Upper lobe of left lung (tissue), 6 donors: Measurements from ENCODE around the gene DDX50. TPM values are rescaled to one million over a fixed set of nuclear protein-coding genes. Genes with fewer than 3 reads are reported as not detected.
"Not testable (repeated sequence)": the region's sequence is repeated elsewhere in the genome, so short reads cannot be mapped to it uniquely, and the experiment has no call there.

Experiments used
- ATAC-seq, 2 donors: fragments of 200-7000 bp; cut with Tn5 transposase; one replicate each; pipeline ENCODE4 v1.9.1; 2022; ENCODE audit warnings: mild to moderate bottlenecking in 2 of 2, moderate library complexity in 2 of 2; ENCODE audit not compliant: low FRiP score in 2 of 2
- DNase-seq, 2 donors: peaks; one replicate each; pipeline ENCODE4 v3.0.0-alpha.2; 2019 to 2020
- H3K27ac ChIP-seq, 4 donors: fragments of 200-600 bp; sonication (generic); one replicate each; pipeline ENCODE4 v1.5.1; 2016 to 2019
- H3K27me3 ChIP-seq, 4 donors: fragments of 200-600 bp; sonication (generic); one replicate each; pipeline ENCODE4 v1.5.1; 2017 to 2019
- H3K36me3 ChIP-seq, 4 donors: fragments of 200-600 bp; sonication (generic); one replicate each; pipeline ENCODE4 v1.5.1; 2016 to 2019
- H3K4me1 ChIP-seq, 4 donors: fragments of 200-600 bp; sonication (generic); one replicate each; pipeline ENCODE4 v1.5.1; 2018 to 2019
- H3K4me3 ChIP-seq, 4 donors: fragments of 200-600 bp; sonication (generic); one replicate each; pipeline ENCODE4 v1.5.1; 2017 to 2019; ENCODE audit warnings: mild to moderate bottlenecking in 2 of 4, moderate library complexity in 1 of 4
- H3K9me3 ChIP-seq, 4 donors: fragments of 200-600 bp; sonication (generic); one replicate each; pipeline ENCODE4 v1.5.1; 2018 to 2019
- EP300 ChIP-seq, 4 donors: sonication (generic); formaldehyde crosslinking; IDR thresholded peaks; one replicate each; pipeline ENCODE4 v1.5.1; 2017; ENCODE audit warnings: antibody characterized with exemption in 4 of 4, control low read depth in 2 of 4
- POLR2A ChIP-seq, 4 donors: fragments of 450-650 bp; IDR thresholded peaks; one replicate each; pipeline ENCODE4 v1.5.1; 2016 to 2017; ENCODE audit warnings: antibody characterized with exemption in 4 of 4, mild to moderate bottlenecking in 2 of 4
- POLR2AphosphoS5 ChIP-seq, 2 donors: sonication (generic); formaldehyde crosslinking; IDR thresholded peaks; one replicate each; pipeline ENCODE4 v1.5.1; 2017; ENCODE audit warnings: antibody characterized with exemption in 2 of 2
- WGBS, 2 donors: methylation state at CpG; one replicate each; pipeline ENCODE4 v1.1.5; 2017 to 2018; 5-methylcytosine and 5-hydroxymethylcytosine counted together
- total RNA-seq, 6 donors: library from RNA; depleted of rRNA in 4 of 6; stranded (reverse); fragments of >200 nt in 4 of 6; gene quantifications; one replicate each; pipeline versions ENCODE4 v1.1.0 to v1.2.1, GENCODE V29; 2016 to 2021
- TF ChIP-seq, protein P1 (sequence below), 6 experiments: fragments of 450-650 bp in 4 of 6; fragments of 200-600 bp in 2 of 6; sonication (generic) in 2 of 6; IDR thresholded peaks; one replicate each; pipeline ENCODE4 v1.5.1; 2016 to 2019; ENCODE audit warnings: antibody characterized with exemption in 6 of 6
- donor health status: DM: no; HTN: no; CAD: no; lungs with moderate emphysema.
- donor health status: DM: no; HTN: yes; CAD: no; lungs with severe emphysema.

DDX50 gene
- total RNA-seq, 6 donors from 2014 or later, result 9.1 to 42.7 (median 24.4) TPM

DNA sequence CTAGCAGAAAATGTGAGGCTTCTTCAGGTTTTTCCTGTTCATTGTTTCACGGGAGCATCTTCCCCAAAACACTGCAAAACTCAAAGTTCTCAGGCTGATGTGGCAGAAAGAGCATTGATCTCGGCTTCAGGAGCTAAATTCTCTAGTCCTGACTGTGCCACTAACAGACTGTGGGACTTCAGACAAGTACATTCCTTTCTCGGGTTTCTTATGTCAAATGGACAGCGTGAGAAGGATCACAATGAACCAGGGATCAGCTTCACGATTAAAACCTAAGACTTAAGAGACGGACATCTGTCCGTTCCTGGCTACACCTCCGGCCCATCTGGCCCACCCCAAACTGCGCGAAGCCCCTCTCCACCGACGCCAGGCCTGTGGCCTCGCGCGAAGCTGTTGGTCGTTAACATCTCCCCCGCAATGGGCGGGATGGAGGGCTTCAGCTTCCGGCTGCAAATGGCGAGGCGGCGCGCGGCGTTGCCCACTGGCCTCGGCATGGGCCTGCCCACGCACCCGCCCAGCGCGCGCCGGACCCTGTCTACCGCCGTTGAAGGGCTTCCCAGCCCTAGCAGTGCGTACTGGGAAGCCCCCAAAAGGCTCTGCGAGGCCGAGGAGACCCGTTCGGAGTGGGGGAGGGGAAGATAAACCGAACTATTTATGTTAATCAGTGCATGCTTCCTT lies 549 bp upstream of the DDX50 start:
- Histone ChIP-seq H3K9me3 (no peaks in the 10 kb centered on the region), H3K27me3 (no peaks in the 10 kb centered on the region), H3K36me3 (no peaks in the 10 kb centered on the region), H3K4me1 (peaks cover 7 to 21% (median 18%) of the 10 kb centered on the region in 4 donors), H3K4me3 (peak overlapping the region; percentile 79 to 95 (median 84)), H3K27ac (peak overlapping the region; percentile 97 to 100 (median 99))
- WGBS, 2 donors, result 7 to 11% methylated on average over 24 to 34 of the region's 40 CpGs
- peak in 1 of 4 donors; percentile 56 for TF ChIP-seq EP300 (IDR thresholded peaks at IDR 0.05)
- peak in 2 of 4 donors; percentile 64 to 71 for TF ChIP-seq POLR2A (IDR thresholded peaks at IDR 0.05)
- TF ChIP-seq, protein P1, sequence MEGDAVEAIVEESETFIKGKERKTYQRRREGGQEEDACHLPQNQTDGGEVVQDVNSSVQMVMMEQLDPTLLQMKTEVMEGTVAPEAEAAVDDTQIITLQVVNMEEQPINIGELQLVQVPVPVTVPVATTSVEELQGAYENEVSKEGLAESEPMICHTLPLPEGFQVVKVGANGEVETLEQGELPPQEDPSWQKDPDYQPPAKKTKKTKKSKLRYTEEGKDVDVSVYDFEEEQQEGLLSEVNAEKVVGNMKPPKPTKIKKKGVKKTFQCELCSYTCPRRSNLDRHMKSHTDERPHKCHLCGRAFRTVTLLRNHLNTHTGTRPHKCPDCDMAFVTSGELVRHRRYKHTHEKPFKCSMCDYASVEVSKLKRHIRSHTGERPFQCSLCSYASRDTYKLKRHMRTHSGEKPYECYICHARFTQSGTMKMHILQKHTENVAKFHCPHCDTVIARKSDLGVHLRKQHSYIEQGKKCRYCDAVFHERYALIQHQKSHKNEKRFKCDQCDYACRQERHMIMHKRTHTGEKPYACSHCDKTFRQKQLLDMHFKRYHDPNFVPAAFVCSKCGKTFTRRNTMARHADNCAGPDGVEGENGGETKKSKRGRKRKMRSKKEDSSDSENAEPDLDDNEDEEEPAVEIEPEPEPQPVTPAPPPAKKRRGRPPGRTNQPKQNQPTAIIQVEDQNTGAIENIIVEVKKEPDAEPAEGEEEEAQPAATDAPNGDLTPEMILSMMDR (IDR thresholded peaks at IDR 0.05), result no peak
- peak; percentile 61 to 72 for TF ChIP-seq POLR2AphosphoS5 (IDR thresholded peaks at IDR 0.05)
- DNase-seq, result peak; percentile 68 to 94
- ATAC-seq, result peak; percentile 65 to 89

DNA sequence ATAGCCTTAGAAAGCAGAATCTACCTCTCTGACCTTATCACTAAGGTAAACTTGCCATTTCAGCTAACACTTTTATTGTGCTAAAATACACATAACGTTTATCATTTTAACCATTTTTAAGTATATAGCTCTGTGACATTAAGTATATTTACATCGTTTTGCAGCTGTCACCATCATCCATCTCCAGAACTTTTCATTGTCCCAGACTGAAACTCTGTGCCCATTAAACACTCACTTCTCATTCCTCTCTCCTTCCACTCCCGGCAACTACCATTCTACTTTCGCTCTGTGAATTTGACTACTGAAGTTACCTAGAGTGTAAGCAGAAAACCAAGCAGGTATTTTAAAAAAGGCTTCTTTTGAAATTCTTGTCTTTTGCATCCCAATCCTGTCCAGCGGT lies 1.3 kb downstream of the DDX50 start:
- Histone ChIP-seq H3K36me3 (peaks cover 0 to 9% (median 2%) of the 10 kb centered on the region in 4 donors), H3K27ac (no peak overlapping the region), H3K9me3 (no peaks in the 10 kb centered on the region), H3K4me3 (peak overlapping the region in 1 of 4 donors; percentile 79), H3K27me3 (no peaks in the 10 kb centered on the region), H3K4me1 (peaks cover 7 to 21% (median 18%) of the 10 kb centered on the region in 4 donors)
- ATAC-seq, result no peak
- WGBS, 2 donors, result 68 to 69% methylated on average over 5 of the region's 5 CpGs
- no peak for DNase-seq
- TF ChIP-seq, protein P1 (IDR thresholded peaks at IDR 0.05), result no peak
- TF ChIP-seq POLR2A (IDR thresholded peaks at IDR 0.05) (no peak), POLR2AphosphoS5 (IDR thresholded peaks at IDR 0.05) (no peak), EP300 (IDR thresholded peaks at IDR 0.05) (no peak)

DNA sequence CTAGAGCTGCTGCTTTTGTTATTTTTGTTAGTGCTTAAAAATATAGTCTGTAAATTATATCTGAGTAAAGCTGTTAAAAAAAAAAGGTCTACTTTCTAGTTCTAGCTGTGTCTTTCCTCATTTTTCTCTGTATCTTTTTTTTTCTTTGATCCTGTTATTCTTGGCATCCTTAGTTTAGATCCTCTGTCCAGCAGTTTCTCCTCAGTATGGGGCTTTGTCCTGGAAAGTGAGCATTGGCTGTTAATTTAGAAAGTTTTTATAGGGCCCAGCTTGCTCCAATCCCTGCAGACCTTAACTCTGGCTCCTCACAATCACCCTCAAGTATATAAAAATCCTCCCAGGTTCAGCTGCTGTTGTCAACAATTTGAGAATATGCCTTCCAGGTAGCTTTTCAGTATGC lies 23.5 kb downstream of the DDX50 start:
- H3K4me1 ChIP-seq, result no peaks in the 10 kb centered on the region
- ATAC-seq (no peak), DNase-seq (no peak)
- no peak overlapping the region for H3K4me3 ChIP-seq
- no peaks in the 10 kb centered on the region for H3K27me3 ChIP-seq
- no peak overlapping the region for H3K27ac ChIP-seq
- no peaks in the 10 kb centered on the region for H3K9me3 ChIP-seq
- peaks cover 0 to 48% (median 12%) of the 10 kb centered on the region in 4 donors for H3K36me3 ChIP-seq
- no peak for TF ChIP-seq EP300 (IDR thresholded peaks at IDR 0.05)
- no peak for TF ChIP-seq POLR2A (IDR thresholded peaks at IDR 0.05)
- TF ChIP-seq, protein P1 (IDR thresholded peaks at IDR 0.05), result no peak
- no peak for TF ChIP-seq POLR2AphosphoS5 (IDR thresholded peaks at IDR 0.05)

DNA sequence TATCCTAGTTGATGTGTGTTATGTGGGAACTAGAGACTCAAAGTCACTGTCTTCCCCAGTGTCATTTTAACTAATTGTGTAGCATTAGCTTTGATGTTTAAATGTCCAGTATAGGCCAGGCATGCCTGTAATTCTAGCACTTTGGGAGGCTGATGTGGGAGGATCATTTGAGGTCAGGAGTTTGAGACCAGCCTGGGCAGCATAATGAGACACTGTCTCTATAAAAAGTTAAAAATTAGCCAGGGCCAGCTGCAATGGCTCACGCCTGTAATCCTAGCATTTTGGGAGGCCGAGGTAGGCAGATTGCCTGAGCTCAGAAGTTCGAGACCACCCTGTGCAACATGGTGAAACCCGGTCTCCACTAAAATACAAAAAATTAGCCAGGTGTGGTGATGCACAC lies 24.4 kb downstream of the DDX50 start:
- 98 to 100% methylated on average over 4 of the region's 4 CpGs for WGBS, 2 donors

DNA sequence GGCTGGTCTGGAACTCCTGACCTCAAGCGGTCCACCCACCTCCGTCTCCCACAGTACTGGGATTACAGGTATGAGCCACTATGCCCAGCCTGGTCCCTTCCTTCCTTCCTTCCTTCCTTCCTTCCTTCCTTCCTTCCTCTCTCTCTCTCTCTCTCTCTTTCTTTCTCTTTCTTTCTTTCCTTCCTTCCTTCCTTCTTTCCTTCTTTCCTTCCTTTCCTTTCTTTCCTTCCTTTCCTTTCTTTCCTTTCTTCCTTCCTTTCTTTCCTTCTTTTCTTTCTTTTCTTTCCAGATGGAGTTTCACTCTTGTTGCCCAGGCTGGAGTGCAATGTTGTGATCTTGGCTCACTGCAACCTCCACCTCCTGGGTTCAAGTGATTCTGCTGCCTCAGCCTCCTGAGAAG lies 28.0 kb downstream of the DDX50 start:
- not testable (repeated sequence) for H3K9me3 ChIP-seq, H3K27ac ChIP-seq, DNase-seq, H3K4me3 ChIP-seq, H3K27me3 ChIP-seq, ATAC-seq, H3K4me1 ChIP-seq
- WGBS, 2 donors, result 89 to 94% methylated on average over 2 of the region's 2 CpGs
- peaks cover 0 to 46% (median 11%) of the 10 kb centered on the region in 4 donors for H3K36me3 ChIP-seq

More for the DNA sequence above, 24.4 kb downstream of the DDX50 start:
- Histone ChIP-seq H3K4me1 (no peaks in the 10 kb centered on the region), H3K4me3 (no peak overlapping the region), H3K27me3 (no peaks in the 10 kb centered on the region), H3K9me3 (no peaks in the 10 kb centered on the region), H3K36me3 (peaks cover 0 to 48% (median 11%) of the 10 kb centered on the region in 4 donors), H3K27ac (no peak overlapping the region)
- no peak for TF ChIP-seq EP300 (IDR thresholded peaks at IDR 0.05)
- TF ChIP-seq POLR2A (IDR thresholded peaks at IDR 0.05), result no peak
- no peak for TF ChIP-seq POLR2AphosphoS5 (IDR thresholded peaks at IDR 0.05)
- TF ChIP-seq, protein P1 (IDR thresholded peaks at IDR 0.05), result no peak
- DNase-seq (no peak), ATAC-seq (no peak)

DNA sequence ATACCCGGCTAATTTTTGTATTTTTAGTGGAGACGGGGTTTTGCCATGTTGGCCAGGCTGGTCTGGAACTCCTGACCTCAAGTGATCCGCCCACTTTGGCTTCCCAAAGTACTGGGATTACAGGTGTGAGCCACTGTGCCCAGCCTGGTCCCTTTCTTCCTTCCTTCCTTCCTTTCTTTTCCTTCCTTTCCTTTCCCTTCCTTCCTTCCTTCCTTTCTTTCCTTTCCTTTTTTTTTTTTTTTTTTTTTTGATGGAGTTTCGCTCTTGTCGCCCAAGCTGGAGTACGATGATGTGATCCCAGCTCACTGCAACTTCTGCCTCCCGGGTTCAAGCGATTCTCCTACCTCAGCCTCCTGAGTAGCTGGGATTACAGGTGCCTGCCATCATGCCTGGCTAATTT lies 28.8 kb downstream of the DDX50 start:
- whole genome bisulfite sequencing, 2 donors, result 94 to 98% methylated on average over 8 of the region's 8 CpGs
- H3K4me1 ChIP-seq, H3K4me3 ChIP-seq, H3K27me3 ChIP-seq, ATAC-seq, H3K27ac ChIP-seq, DNase-seq, H3K9me3 ChIP-seq: not testable (repeated sequence)
- H3K36me3 ChIP-seq, result peaks cover 0 to 49% (median 11%) of the 10 kb centered on the region in 4 donors

DNA sequence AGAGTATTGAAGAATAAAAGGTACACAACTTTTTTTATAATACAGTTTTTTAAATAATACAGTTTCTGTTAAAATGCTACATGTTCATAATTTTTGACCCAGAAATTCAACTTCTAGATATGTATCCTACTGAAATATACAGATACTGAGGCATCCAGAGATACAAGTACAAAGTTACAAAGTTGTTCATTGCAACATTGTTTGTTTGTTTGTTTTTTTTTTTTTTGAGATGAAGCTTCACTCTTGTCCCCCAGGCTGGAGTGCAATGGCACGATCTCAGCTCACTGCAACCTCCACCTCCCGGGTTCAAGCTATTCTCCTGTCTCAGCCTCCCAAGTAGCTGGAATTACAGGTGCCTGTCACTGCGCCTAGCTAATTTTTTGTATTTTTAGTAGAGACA lies 31.7 kb downstream of the DDX50 start:
- not testable (repeated sequence) for ATAC-seq, H3K27ac ChIP-seq
- H3K36me3 ChIP-seq, result peaks cover 0 to 72% (median 22%) of the 10 kb centered on the region in 4 donors

More for the DNA sequence above, 31.7 kb downstream of the DDX50 start:
- H3K4me1 ChIP-seq, H3K27me3 ChIP-seq, H3K9me3 ChIP-seq, DNase-seq, H3K4me3 ChIP-seq: not testable (repeated sequence)
- 87 to 93% methylated on average over 3 of the region's 3 CpGs for WGBS, 2 donors
